Ovary (tissue), 9 donors: Measurements from ENCODE around the gene ZNF592. TPM values are rescaled to one million over a fixed set of nuclear protein-coding genes. Genes with fewer than 3 reads are reported as not detected.
A peak's percentile ranks its signal among the peaks of the same experiment; 100 is the strongest.

Experiments used
- DNase-seq, 5 donors: peaks; one replicate each; pipeline ENCODE4 v3.0.0-alpha.2; 2019 to 2020
- H3K27ac ChIP-seq, 2 donors: fragments of 200-600 bp; one replicate each; pipeline versions ENCODE4 v1.5.1 to v1.8.0; 2019 to 2022
- H3K27me3 ChIP-seq: fragments of 200-600 bp; one replicate; pipeline ENCODE4 v1.8.0; 2022
- H3K36me3 ChIP-seq: fragments of 200-600 bp; sonication (generic); one replicate; pipeline ENCODE4 v1.5.1; 2019
- H3K4me1 ChIP-seq: one replicate; pipeline ENCODE4 v1.8.1; 2013; ENCODE audit warnings: mild to moderate bottlenecking, moderate library complexity; ENCODE audit not compliant: insufficient read depth
- H3K4me3 ChIP-seq: fragments of 200-600 bp; sonication (generic); one replicate; pipeline ENCODE4 v1.5.1; 2017
- H3K9me3 ChIP-seq, 2 donors: fragments of 200-600 bp in 1 of 2; sonication (generic) in 1 of 2; one replicate each; pipeline versions ENCODE4 v1.5.1 to v1.8.1; 2013 to 2019; ENCODE audit warnings: mild to moderate bottlenecking in 1 of 2, moderate library complexity in 1 of 2
- CTCF ChIP-seq, 3 donors: fragments of 450-650 bp in 2 of 3; fragments of 200-600 bp in 1 of 3; IDR thresholded peaks; one replicate each; pipeline versions ENCODE4 v1.5.1 to v1.8.0; 2016 to 2022; ENCODE audit warnings: antibody characterized with exemption in 3 of 3, mild to moderate bottlenecking in 1 of 3
- EP300 ChIP-seq: sonication (generic); formaldehyde crosslinking; IDR thresholded peaks from one replicate; pipeline ENCODE4 v1.6.1; 2017; ENCODE audit warnings: antibody characterized with exemption
- POLR2A ChIP-seq: fragments of 450-650 bp; IDR thresholded peaks from one replicate; pipeline ENCODE4 v1.6.1; 2017; ENCODE audit warnings: antibody characterized with exemption, mild to moderate bottlenecking, moderate library complexity
- WGBS, 3 donors: extraction: QIAGEN DNeasy Blood & Tissue Kit in 1 of 3; methylation state at CpG; one replicate each; pipeline versions ENCODE4 v1.1.5 to v1.1.7; 2013 to 2017; 5-methylcytosine and 5-hydroxymethylcytosine counted together
- intact Hi-C, 4 donors: fragments of 100-400 bp; cut with DNase I; formaldehyde crosslinking; loops; one replicate each; pipeline versions ENCODE4 v1.11.0 to v1.15.1; 2022 to 2023
- polyA plus RNA-seq, 2 donors: library from polyadenylated mRNA; stranded (reverse); fragments of 200-250 nt in 1 of 2; fragments of 350-450 nt in 1 of 2; fragmentation: Illumina TruSeq in 1 of 2; extraction: RNeasy Lipid Tissue Mini Kit (QIAGEN cat#74804) in 1 of 2; gene quantifications; one replicate each; pipeline ENCODE4 v1.2.3, GENCODE V29; 2013 to 2014
- total RNA-seq, 7 donors: library from RNA; depleted of rRNA in 2 of 7; stranded (reverse); fragments of >200 nt in 2 of 7; fragmentation: NEBNext Ultra II Directional in 3 of 7; extraction: Animal tissue kit (Norgen Biotek cat#: 25700) in 3 of 7; gene quantifications; one replicate each; pipeline versions ENCODE4 v1.1.0 to v1.2.4, GENCODE V29; 2016 to 2023
- donor health status: DM: no; HTN: no; CAD: no; lungs with moderate emphysema.
- donor health status: DM: no; HTN: no; CAD: no.
- donor health status: Bipolar disorder and iron deficiency.
- donor health status: DM: yes; HTN: yes; CAD: no.
- donor health status: DM: no; HTN: no; CAD: no.
- donor health status: DM: yes; HTN: yes; CAD: no.

Gene ZNF592
- total and polyA plus RNA-seq, 9 donors = 10.9 to 37.3 (median 23.7) TPM

GRCh38 chr15:84714372-84714771, 34.0 kb upstream of the ZNF592 start:
- TF ChIP-seq POLR2A = no peak
- no peak for TF ChIP-seq CTCF (IDR thresholded peaks at IDR 0.05)
- TF ChIP-seq EP300 = no peak
- H3K4me1 ChIP-seq = peaks cover 2% of the 10 kb centered on the region
- no peaks in the 10 kb centered on the region for H3K27me3 ChIP-seq
- H3K9me3 ChIP-seq = no peaks in the 10 kb centered on the region
- no peaks in the 10 kb centered on the region for H3K36me3 ChIP-seq
- H3K4me3 ChIP-seq = no peak overlapping the region
- no peak overlapping the region for H3K27ac ChIP-seq
- DNase-seq = no peak
- 76 to 79% (median 76%) methylated on average over 5 of the region's 5 CpGs for WGBS, 3 donors
- intact Hi-C loops = no loop called here

DNA sequence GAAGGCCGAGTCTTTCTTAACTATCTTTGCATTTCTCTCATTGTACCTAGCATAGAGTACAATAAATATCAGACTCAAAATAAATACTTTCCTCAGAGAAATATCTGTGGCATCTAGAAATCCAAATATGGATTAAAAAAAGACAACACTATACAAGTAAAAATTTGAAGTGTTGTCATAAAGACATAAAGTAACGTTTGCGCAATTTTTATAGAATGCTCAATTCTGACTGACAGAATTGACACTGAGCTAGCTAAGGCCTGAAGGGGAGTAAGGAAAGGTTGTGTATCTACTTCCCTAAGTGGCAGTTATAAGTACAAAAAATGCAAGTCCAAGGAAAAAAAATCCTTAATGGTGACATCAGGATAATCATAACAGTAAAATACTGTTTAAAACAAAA, 33.6 kb upstream of the ZNF592 start:
- H3K9me3 ChIP-seq = no peaks in the 10 kb centered on the region
- peaks cover 2% of the 10 kb centered on the region for H3K4me1 ChIP-seq
- no peak overlapping the region for H3K27ac ChIP-seq
- WGBS, 3 donors = 59 to 65% (median 65%) methylated on average over 3 of the region's 3 CpGs
- intact Hi-C loops = no loop called here
- no peaks in the 10 kb centered on the region for H3K36me3 ChIP-seq
- peak overlapping the region; percentile 70 for H3K4me3 ChIP-seq
- DNase-seq = no peak
- TF ChIP-seq EP300 (no peak), CTCF (IDR thresholded peaks at IDR 0.05) (no peak), POLR2A (no peak)
- H3K27me3 ChIP-seq = no peaks in the 10 kb centered on the region

- peak overlapping the region in 1 of 2 donors; percentile 92 for H3K27ac ChIP-seq
- no peak for TF ChIP-seq POLR2A
- TF ChIP-seq CTCF (IDR thresholded peaks at IDR 0.05) = no peak
- no peak for TF ChIP-seq EP300
- H3K27me3 ChIP-seq = no peaks in the 10 kb centered on the region
- no peaks in the 10 kb centered on the region for H3K9me3 ChIP-seq
- H3K4me3 ChIP-seq = peak overlapping the region; percentile 70
- H3K36me3 ChIP-seq = no peaks in the 10 kb centered on the region
- H3K4me1 ChIP-seq = peaks cover 2% of the 10 kb centered on the region
- DNase-seq = peak in 1 of 5 donors; percentile 29
- intact Hi-C loops = no loop called here
- WGBS, 3 donors = 0% methylated on average over 35 to 36 of the region's 36 CpGs
Observed at GRCh38 chr15:84715441-84716035, 32.9 kb upstream of the ZNF592 start.

- Histone ChIP-seq H3K27ac (peak within 1 kb of the TSS; percentile 28 to 92), H3K4me1 (peaks cover 2% of the 10 kb centered on the region), H3K27me3 (no peaks in the 10 kb centered on the region), H3K4me3 (peak within 1 kb of the TSS; percentile 70), H3K9me3 (no peaks in the 10 kb centered on the region), H3K36me3 (no peaks in the 10 kb centered on the region)
- intact Hi-C loops = no loop called here
- TF ChIP-seq POLR2A = peak; percentile 57
- peak; percentile 33 for TF ChIP-seq EP300
- TF ChIP-seq CTCF (IDR thresholded peaks at IDR 0.05) = no peak
- peak; percentile 88 to 95 (median 92) for DNase-seq
- 0 to 1% (median 0%) methylated on average over 40 to 57 of the region's 57 CpGs for WGBS, 3 donors
Observed at GRCh38 chr15:84716036-84716732, 32.2 kb upstream of the ZNF592 start, which contains the start of gene SEC11A. Gene SEC11A, minus strand, starts transcription at chr15:84716139. Its CDS starts 64 bp downstream, at chr15:84716075.
